ENCODE measurements around the gene BICRA.

GRCh38 chr19:47671499-47671898 is 62.6 kb downstream of the BICRA start:
- TF ChIP-seq, protein P1, sequence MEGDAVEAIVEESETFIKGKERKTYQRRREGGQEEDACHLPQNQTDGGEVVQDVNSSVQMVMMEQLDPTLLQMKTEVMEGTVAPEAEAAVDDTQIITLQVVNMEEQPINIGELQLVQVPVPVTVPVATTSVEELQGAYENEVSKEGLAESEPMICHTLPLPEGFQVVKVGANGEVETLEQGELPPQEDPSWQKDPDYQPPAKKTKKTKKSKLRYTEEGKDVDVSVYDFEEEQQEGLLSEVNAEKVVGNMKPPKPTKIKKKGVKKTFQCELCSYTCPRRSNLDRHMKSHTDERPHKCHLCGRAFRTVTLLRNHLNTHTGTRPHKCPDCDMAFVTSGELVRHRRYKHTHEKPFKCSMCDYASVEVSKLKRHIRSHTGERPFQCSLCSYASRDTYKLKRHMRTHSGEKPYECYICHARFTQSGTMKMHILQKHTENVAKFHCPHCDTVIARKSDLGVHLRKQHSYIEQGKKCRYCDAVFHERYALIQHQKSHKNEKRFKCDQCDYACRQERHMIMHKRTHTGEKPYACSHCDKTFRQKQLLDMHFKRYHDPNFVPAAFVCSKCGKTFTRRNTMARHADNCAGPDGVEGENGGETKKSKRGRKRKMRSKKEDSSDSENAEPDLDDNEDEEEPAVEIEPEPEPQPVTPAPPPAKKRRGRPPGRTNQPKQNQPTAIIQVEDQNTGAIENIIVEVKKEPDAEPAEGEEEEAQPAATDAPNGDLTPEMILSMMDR (conservative IDR thresholded peaks at IDR 0.05; ENCODE audit: low read length) = no peak
- no peak for TF ChIP-seq EZH2phosphoT487 (IDR thresholded peaks at IDR 0.05; ENCODE audit: borderline replicate concordance, low read depth, low read length)
